ENCODE measurements around the gene PATE4. TPM values are rescaled to one million over a fixed set of nuclear protein-coding genes. Genes with fewer than 3 reads are reported as not detected.
"Not testable (repeated sequence)": the region's sequence is repeated elsewhere in the genome, so short reads cannot be mapped to it uniquely, and the experiment has no call there.

The PATE4 gene, protein sequence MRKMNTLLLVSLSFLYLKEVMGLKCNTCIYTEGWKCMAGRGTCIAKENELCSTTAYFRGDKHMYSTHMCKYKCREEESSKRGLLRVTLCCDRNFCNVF
- total RNA-seq (ENCODE audit: insufficient read depth, low replicate concordance) = 5.3 TPM

- DNase-seq (ENCODE audit: low spot score) = no peak
Observed at GRCh38 chr11:125833016-125833415, at the start of gene PATE4. Gene PATE4, plus strand, starts transcription at chr11:125833316. Its CDS starts 44 bp downstream, at chr11:125833360.

- no peak for DNase-seq (ENCODE audit: low spot score)
Observed at GRCh38 chr11:125784678-125785077, 48.4 kb upstream of the PATE4 start.

DNA sequence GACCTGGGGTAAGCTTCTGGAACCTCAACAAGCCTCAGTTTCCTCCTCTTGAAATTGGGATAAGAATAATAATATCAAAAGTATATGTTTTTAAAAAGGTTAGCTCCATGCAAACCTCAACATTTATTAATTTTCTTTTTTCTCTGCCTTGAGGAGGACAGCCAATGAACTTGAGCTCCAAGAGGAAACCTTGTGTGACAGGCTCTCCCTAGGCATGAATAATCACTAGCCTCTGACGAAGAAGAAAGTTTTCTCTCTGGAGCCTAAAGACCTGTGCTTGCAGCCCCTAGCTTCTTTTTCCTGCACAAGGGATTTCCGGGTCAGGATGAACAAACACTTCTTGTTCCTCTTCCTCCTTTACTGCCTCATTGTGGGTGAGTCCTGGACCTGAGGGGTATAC lies 45.3 kb upstream of the PATE4 start, which contains the start of gene PATE3:
Gene PATE3, plus strand, starts transcription at position 301 of the 400 bp plus-strand sequence. Its CDS starts 25 bp downstream, at position 326.
- no peak for DNase-seq (ENCODE audit: low spot score)

- DNase-seq (ENCODE audit: low spot score) = no peak
Observed at GRCh38 chr11:125790825-125791224, 42.3 kb upstream of the PATE4 start.

- no peak for DNase-seq (ENCODE audit: low spot score)
Observed at GRCh38 chr11:125797641-125798040, 35.5 kb upstream of the PATE4 start.

GRCh38 chr11:125799808-125800207 lies 33.3 kb upstream of the PATE4 start:
- no peak for DNase-seq (ENCODE audit: low spot score)

- DNase-seq (ENCODE audit: low spot score) = no peak
Observed at GRCh38 chr11:125802387-125802786, 30.7 kb upstream of the PATE4 start.

DNA sequence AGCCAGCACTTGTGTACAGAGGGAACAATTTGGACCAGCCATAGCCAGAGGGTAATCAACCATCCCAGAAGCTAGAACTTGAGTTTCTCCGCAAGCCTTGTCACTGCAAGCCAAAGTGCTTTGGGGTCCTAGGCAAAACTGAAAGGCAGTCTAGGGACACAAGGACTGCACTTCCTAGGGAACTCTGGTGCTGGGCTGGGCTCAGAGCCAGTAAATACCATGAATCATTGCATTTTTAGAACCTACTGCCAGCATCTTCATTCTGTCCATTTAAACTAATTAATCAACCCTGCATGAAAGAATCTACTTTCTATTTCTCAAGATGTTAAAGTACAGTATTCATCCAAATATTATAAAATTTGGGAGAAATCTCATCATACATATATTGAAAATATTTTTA lies 25.2 kb upstream of the PATE4 start:
- no peak for DNase-seq (ENCODE audit: low spot score)

- DNase-seq (ENCODE audit: low spot score) = no peak
Observed at GRCh38 chr11:125835748-125836147, 2.6 kb downstream of the PATE4 start.

- no peak for DNase-seq (ENCODE audit: low spot score)
Observed at GRCh38 chr11:125842321-125842948, 9.3 kb downstream of the PATE4 start.

GRCh38 chr11:125846188-125846587 lies 13.1 kb downstream of the PATE4 start:
- DNase-seq (ENCODE audit: low spot score) = no peak

- DNase-seq (ENCODE audit: low spot score) = not testable (repeated sequence)
Observed at GRCh38 chr11:125857670-125858069, 24.6 kb downstream of the PATE4 start.

DNA sequence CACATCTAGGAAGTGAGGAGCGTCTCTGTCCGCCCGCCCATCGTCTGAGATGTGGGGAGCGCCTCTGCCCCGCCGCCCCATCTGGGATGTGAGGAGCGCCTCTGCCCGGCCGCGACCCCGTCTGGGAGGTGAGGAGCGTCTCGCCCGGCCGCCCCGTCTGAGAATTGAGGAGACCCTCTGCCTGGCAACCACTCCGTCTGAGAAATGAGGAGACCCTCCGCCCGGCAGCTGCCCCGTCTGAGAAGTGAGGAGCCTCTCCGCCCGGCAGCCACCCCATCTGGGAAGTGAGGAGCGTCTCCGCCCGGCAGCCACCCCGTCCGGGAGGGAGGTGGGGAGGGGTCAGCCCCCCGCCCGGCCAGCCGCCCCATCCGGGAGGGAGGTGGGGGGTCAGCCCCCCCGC lies 29.7 kb downstream of the PATE4 start:
- not testable (repeated sequence) for DNase-seq (ENCODE audit: low spot score)

- DNase-seq (ENCODE audit: low spot score) = not testable (repeated sequence)
Observed at GRCh38 chr11:125865354-125865753, 32.2 kb downstream of the PATE4 start.

DNA sequence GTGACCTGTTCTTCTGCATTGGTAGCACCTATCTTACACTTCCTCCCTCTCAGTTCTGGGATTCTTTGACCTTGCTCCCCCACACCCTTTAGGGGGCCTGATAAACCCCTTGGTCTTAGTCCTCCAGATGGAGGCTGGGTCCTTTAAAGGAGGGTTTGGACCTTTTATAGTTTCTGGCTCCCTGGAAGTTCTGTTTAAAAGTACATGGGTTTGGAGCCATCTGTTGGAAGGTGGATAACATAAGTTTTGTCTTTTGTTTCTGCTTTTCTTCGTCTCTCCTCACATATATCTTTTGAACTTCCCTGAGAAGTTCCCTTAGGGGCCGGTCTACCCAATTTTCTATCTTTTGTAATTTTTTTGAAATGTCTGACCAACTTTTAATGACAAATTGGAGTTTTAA lies 36.4 kb downstream of the PATE4 start:
- peak; percentile 50 for DNase-seq (ENCODE audit: low spot score)

- no peak for DNase-seq (ENCODE audit: low spot score)
Observed at GRCh38 chr11:125871391-125872137, 38.4 kb downstream of the PATE4 start.

GRCh38 chr11:125872138-125872491 lies 39.0 kb downstream of the PATE4 start:
- DNase-seq (ENCODE audit: low spot score) = no peak

GRCh38 chr11:125873881-125874555 lies 40.9 kb downstream of the PATE4 start:
- DNase-seq (ENCODE audit: low spot score) = no peak

GRCh38 chr11:125874556-125875124 lies 41.5 kb downstream of the PATE4 start:
- DNase-seq (ENCODE audit: low spot score) = peak; percentile 90

DNA sequence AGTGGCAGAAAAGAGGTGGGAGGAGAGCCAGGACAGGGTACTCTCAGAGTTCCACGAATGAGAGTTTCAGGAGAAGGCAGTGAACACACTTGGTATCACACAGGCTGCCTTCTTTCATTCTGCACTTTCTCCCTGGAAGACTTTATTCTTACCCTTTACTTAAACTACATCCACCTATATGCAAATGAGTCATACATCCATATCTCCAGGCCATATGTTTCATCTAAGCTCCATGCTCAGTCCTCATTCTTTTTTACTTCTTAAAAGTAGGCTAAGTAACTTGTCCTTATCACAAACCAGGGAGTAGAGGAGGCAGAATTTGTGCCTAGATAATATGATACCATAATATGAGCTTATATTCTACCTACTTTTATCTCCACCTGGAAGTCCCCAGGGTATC lies 48.2 kb downstream of the PATE4 start:
- no peak for DNase-seq (ENCODE audit: low spot score)

GRCh38 chr11:125883375-125883774 lies 50.3 kb downstream of the PATE4 start:
- no peak for DNase-seq (ENCODE audit: low spot score)

GRCh38 chr11:125886997-125887372 lies 53.9 kb downstream of the PATE4 start:
- peak; percentile 63 for DNase-seq (ENCODE audit: low spot score)
